ENCODE measurements around the gene SCYGR2.
"Not testable (repeated sequence)": the region's sequence is repeated elsewhere in the genome, so short reads cannot be mapped to it uniquely, and the experiment has no call there.

SCYGR2 gene

DNA sequence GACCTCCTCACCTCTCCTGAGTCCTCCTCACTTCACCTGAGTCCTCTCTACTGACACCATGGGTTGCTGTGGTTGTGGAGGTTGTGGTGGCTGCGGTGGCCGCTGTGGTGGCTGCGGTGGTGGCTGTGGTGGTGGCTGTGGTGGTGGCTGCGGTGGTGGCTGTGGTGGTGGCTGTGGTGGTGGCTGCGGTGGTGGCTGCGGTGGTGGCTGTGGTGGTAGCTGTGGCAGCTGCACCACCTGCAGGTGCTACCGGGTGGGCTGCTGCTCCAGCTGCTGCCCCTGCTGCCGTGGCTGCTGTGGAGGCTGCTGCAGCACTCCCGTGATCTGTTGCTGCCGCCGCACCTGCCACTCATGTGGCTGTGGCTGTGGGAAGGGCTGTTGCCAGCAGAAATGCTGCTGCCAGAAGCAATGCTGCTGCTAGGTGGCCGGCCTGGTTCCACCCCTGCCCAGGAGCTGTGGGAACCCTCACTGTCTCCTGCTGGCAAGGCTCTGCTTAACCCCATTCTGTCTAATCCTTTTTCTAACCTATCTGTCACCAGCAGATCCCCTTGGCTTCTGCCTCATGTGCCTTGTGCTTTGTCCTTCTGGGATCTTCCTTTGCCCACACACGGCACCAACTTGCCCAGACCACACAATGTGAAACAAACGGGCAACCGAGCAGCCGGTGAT is at the start of gene SCYGR2:
Gene SCYGR2, plus strand, starts transcription at position 59 of the 669 bp plus-strand sequence. Its CDS starts 0 bp downstream, at position 59.
- not testable (repeated sequence) for ATAC-seq, DNase-seq

DNA sequence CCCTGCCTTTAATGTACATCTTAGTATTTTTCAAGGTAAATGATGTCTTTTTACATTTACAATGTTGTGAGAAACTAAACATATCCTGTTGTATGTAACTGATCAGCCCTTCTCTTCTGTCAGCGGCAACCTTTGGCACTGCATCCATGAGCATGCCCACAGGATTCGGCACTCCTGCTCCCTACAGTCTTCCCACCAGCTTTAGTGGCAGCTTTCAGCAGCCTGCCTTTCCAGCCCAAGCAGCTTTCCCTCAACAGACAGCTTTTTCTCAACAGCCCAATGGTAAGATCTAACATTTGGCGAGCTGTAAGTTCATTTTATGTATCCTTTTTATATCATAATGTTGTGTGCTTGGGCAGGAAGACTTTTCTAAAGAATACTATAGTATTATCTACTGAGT is 46.9 kb upstream of the SCYGR2 start:
- ATAC-seq: no peak
- no peak for DNase-seq

GRCh38 chr2:227562581-227562980 is 36.1 kb upstream of the SCYGR2 start:
- ATAC-seq (no peak), DNase-seq (no peak)

DNA sequence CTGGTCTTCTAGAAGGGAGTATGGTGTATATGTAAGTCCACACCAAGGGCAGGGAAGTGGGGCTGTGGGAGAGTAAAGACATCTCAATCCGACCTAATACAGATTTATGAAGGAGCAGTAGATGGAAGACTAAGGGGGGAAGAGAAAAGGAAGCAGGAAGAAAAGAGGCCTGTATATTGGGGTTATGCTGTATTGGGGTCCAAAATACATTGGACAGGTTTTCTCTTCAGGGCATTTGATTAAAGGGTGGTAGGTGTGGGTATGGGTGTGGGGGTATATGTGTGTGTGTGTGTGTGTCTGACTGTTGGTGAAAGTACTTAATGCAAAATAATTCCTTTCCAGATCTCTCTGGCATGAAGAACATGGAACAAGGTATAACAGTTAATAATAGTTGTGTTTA is 33.6 kb upstream of the SCYGR2 start:
- DNase-seq: no peak
- no peak for ATAC-seq

DNA sequence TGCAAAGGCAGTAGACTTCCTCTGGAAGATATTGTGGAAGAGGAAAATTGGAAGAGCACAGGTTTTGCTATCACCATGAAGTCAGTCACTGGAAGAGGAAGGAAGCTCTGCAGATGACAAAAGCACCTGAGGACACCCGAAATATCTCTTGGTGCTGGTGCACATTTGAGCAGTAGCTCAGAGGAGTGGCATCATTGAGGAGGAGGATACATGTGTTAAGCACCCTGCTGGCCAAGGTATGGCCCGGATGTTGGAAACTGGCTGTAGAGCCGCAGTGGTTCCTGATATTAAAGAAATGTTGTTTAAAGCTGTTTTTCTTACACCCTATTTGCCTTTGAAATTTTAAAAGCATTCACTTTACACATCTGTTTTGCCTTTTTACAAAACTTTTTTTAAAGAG is 32.7 kb upstream of the SCYGR2 start:
- ATAC-seq (no peak), DNase-seq (no peak)

DNA sequence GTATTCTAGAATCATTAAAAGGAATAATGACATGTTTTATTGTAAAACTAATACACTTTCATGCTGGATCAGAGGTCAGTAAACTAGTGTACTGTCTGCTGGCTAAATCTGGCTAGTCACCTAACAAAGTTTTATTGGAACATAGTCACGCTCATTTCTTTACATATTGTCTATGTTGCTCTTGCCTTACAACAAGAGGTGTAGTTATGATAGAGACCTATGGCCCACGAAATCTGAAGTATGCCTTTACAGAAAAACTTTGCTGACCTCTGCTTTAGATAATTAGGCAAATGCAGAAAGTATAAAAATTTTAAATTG is 29.9 kb upstream of the SCYGR2 start:
- DNase-seq: no peak
- no peak for ATAC-seq

GRCh38 chr2:227570615-227571014 is 28.1 kb upstream of the SCYGR2 start:
- ATAC-seq (no peak), DNase-seq (no peak)

GRCh38 chr2:227576110-227576509 is 22.6 kb upstream of the SCYGR2 start:
- ATAC-seq (no peak), DNase-seq (no peak)

DNA sequence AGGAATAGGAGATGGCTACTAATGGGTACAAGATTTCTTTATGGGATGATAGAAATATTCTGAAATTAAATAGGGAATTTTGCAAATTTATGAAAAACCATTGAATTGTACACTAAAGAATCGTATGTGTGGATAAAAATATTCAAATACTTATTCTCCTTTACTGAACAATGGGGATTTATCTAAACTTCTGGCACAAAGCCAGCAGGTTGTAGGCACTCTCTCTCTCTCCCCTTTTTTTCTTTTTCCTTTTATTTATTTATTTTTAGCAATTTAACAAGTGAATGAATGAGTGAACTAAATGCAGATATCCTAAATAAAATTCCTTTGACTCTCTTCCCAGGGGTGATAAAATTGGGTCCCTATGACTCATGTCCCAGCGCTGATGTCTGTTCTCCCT is 21.9 kb upstream of the SCYGR2 start:
- DNase-seq (no peak), ATAC-seq (no peak)

- ATAC-seq: no peak
- DNase-seq: no peak
These were observed 21.1 kb upstream of the SCYGR2 start for GRCh38 chr2:227577555-227577954.

GRCh38 chr2:227578642-227579041 is 20.1 kb upstream of the SCYGR2 start:
- ATAC-seq: no peak
- DNase-seq: no peak

DNA sequence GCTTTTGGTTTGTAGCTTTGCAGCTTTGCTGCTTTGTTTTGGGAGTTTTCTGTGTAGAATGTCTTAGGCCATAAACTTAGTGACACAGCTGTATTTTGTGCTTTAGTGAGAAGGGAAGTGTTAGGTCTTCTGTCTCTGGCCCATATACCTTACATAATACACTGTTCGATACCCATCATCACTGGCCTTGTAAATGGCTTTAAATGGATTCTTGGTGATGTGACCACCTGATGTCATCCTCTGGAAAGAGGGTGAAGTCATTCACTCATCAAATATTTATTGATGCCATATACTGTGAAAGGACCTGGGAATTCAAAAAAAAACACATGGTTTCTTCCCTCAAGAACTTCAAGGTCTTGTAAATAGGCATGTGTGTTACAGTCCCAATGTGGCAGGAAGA is 18.9 kb upstream of the SCYGR2 start:
- DNase-seq (no peak), ATAC-seq (no peak)

- DNase-seq: no peak
- ATAC-seq: no peak
These were observed 16.3 kb upstream of the SCYGR2 start for GRCh38 chr2:227582369-227582768.

GRCh38 chr2:227592694-227593387 is 5.9 kb upstream of the SCYGR2 start:
- DNase-seq (no peak), ATAC-seq (no peak)

DNA sequence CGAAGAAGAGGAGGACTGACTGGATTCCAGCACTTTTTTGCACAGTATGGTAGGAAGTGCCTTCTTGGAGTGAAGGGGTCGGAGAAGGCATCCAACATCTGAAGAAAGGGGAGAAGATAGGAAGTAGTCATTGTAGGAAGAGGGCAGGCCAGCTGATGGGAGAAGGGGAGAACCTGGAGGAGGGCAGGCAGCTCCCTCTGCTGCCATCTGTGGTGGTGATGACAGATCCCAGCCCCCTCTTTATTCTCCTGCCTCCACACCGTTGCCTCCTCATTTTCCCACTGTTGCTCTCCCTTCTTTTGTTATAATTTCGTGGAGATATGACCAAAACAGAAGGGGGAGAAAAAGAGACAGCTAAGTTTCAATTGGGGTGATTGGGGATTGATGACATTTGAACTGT is 2.9 kb upstream of the SCYGR2 start:
- DNase-seq (no peak), ATAC-seq (no peak)

DNA sequence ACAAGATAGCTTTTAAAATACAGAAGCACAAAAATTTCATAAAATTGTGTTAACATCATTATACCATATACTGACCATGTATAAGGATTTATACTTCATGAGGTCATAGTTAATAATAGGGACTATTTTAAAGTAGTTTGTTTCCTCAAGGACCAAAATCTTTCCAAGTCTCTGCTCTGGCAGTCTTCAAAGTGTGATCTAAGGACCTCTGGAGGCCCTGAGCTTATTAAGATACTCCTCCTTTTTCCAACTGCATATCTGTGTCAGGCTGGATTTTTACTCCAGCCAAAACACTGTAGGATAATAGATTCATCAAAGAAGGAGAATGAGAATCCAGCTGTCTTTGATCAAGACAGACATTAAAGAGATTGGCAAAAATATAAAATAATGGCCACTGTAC is 1.7 kb upstream of the SCYGR2 start:
- DNase-seq (no peak), ATAC-seq (no peak)

GRCh38 chr2:227597998-227598397 is 695 bp upstream of the SCYGR2 start:
- DNase-seq (no peak), ATAC-seq (no peak)

- no peak for ATAC-seq
- DNase-seq: no peak
These were observed 3.7 kb downstream of the SCYGR2 start for GRCh38 chr2:227602358-227602757.

DNA sequence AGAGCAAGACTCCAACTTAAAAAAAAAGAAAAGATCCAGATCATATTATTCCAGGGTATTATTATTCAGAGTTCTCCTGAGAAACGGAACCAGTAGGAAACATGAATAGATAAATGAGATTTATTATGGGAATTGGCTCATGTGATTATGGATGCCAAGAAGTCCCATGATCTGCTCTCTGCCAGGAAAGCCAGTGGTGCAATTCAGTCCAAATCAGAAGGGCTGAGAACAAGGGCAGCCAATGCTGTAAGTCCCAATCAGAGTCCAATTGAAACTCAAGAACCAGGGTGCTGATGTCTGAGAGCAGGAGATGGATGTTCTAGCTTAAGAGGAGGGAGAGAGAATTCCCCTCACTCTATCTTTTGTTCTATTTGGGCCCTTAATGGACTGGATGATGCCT is 7.8 kb downstream of the SCYGR2 start:
- ATAC-seq (no peak), DNase-seq (no peak)

- ATAC-seq (no peak), DNase-seq (no peak)
These were observed 9.2 kb downstream of the SCYGR2 start for GRCh38 chr2:227607941-227608340.

DNA sequence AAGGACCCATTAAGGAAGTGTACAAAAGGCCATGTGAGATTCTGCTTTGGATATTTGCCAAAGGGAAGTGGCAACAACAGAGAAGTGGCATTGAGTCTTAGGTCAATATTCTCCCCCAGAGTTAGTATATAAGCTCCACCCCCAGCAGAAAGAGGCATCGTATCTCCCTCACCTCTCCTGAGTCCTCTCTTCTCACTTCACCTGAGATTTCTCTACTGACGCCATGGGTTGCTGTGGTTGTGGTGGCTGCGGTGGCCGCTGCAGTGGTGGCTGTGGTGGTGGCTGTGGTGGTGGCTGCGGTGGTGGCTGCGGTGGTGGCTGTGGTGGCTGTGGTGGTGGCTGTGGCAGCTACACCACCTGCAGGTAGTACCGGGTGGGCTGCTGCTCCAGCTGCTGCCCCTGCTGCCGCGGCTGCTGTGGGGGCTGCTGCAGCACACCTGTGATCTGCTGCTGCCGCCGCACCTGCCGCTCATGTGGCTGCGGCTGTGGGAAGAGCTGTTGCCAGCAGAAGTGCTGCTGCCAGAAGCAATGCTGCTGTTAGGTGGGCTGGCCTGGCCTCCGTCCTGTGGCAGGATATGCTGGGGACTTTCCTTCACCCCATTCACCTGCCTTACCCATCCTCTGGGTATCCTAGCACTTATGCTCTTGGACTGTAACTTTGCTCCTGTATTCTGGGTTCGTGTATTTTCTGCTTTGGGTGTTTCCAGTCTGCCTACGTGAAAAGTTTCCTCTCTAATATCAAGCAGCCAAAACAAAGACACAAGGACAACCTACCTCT is 10.1 kb downstream of the SCYGR2 start:
- DNase-seq: peak; percentile 8
- peak; percentile 49 for ATAC-seq

- ATAC-seq (no peak), DNase-seq (no peak)
These were observed 11.4 kb downstream of the SCYGR2 start for GRCh38 chr2:227610123-227610522.

DNA sequence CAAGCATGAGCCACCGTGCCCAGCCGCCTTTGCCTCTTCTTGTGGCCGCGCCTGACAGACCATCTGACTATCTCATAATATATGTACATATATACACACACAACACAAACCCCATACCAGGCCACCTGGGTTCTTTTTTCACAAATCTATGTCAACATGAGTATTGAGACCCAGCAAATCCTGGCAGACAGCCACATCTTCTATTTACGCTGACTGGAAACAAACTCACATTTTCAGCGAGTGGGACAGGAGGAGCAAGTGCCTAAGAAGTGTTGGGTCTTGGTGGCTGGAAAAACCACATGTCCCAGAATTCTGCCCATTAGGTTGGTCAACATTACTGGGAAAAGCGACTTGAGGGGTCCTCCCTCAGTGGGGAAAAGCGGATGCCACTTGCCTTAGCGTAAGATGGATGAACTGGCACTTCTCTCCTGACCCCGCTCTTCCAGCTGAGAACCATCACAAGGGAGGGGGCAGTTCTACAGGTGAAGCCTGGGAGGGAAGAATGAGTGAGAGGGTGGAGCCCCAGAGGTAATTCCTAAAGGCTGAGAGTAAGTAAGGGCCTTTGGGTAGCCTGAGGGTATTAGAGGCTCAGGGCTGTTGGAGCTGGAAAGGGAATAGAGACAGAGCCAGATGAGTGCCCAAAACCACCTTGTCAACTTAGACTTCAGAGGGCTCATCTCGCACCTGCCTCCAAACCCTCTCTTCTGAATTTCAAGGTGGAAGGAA is 14.0 kb downstream of the SCYGR2 start:
- DNase-seq: no peak
- no peak for ATAC-seq

Measured in stimulated activated naive CD8-positive, alpha-beta T cell treated with anti-CD3 and anti-CD28 coated beads, Interleukin-15, Interleukin-2, amounts not matched to agents 100 U/mL and 50 U/mL, for 24 hours (primary cell).